ENCODE measurements around the gene RSPH6A. TPM values are rescaled to one million over a fixed set of nuclear protein-coding genes. Genes with fewer than 3 reads are reported as not detected.

RSPH6A gene
- total and polyA plus RNA-seq, 2 of the 4 experiments (the other 2 are of a cell fraction), result under 0.01 to 0.09 TPM

GRCh38 chr19:45798995-45799517 lies 16.1 kb downstream of the RSPH6A start:
- DNase-seq, result peak; percentile 83
- peak overlapping the region; percentile 44; the same call in 1 of the 2 replicates for H3K27ac ChIP-seq (ENCODE audit: insufficient read depth, low read length)
- in situ Hi-C loops (cut with MboI; ENCODE audit: low sequenced_read_pairs), result no loop called here

More at GRCh38 chr19:45798995-45799517, 16.1 kb downstream of the RSPH6A start:
- Histone ChIP-seq H3K4ac (ENCODE audit: low read depth, low read length) (peak overlapping the region; percentile 63; the same call in 1 of the 2 replicates), H3K4me3 (ENCODE audit: insufficient read depth, low read depth, low read length) (no peak overlapping the region), H3K36me3 (ENCODE audit: control insufficient read depth, insufficient read depth, low read length) (no peaks in the 10 kb centered on the region), H3K14ac (replicated peaks; ENCODE audit: low read depth, low read length) (no peak overlapping the region), H2BK120ac (ENCODE audit: low read depth, low read length) (peak overlapping the region; percentile 47; the same call in 1 of the 2 replicates), H4K8ac (ENCODE audit: low read depth in 2 of 2, low read length in 2 of 2) (peak overlapping the region in 1 of 2 experiments; percentile 72; a peak in 1 of 4 replicates), H2AK9ac (replicated peaks; ENCODE audit: low read depth, low read length, poor library complexity) (no peak overlapping the region), H4K5ac (ENCODE audit: low read depth, low read length) (no peak overlapping the region), H2AFZ (replicated peaks; ENCODE audit: low read length, poor library complexity) (peak overlapping the region; percentile 86), H3K4me1 (ENCODE audit: control insufficient read depth, insufficient read depth, low read length) (peaks cover 8% of the 10 kb centered on the region), H3K18ac (ENCODE audit: low read depth, low read length) (0 out of 2 replicates have a peak overlapping the region, but pooled peaks have one; percentile 15), H4K91ac (ENCODE audit: insufficient read depth, low read depth, low read length) (0 out of 2 replicates have a peak overlapping the region, but pooled peaks have one; percentile 48), H3K9me1 (ENCODE audit: insufficient read depth, low read length) (no peaks in the 10 kb centered on the region), H3K4me2 (ENCODE audit: low read depth, low read length) (peak overlapping the region; percentile 32), H3K27me3 (ENCODE audit: control insufficient read depth, insufficient read depth, low read length) (no peaks in the 10 kb centered on the region), H2BK20ac (ENCODE audit: low read depth, low read length) (peak overlapping the region; percentile 33), H2BK5ac (ENCODE audit: low read depth, low read length, poor library complexity, severe bottlenecking) (peak overlapping the region; percentile 58), H3K79me1 (ENCODE audit: low read depth in 1 of 2, low read length in 2 of 2) (0 out of 4 replicates have a peak, but pooled peaks cover 0 to 5% of the 10 kb centered on the region in 2 experiments), H3K9me3 (ENCODE audit: control insufficient read depth, insufficient read depth, low read length) (no peaks in the 10 kb centered on the region), H4K20me1 (ENCODE audit: insufficient read depth, low read length) (no peaks in the 10 kb centered on the region), H2AK5ac (ENCODE audit: low read depth, low read length) (peak overlapping the region; percentile 33; the same call in 1 of the 2 replicates), H3K56ac (ENCODE audit: extremely low read depth, insufficient read depth, low read length) (no peak overlapping the region), H2BK15ac (ENCODE audit: low read depth, low read length) (no peak overlapping the region; the same call in 2 of the 3 replicates), H3K9ac (ENCODE audit: low read depth, low read length) (no peak overlapping the region), H3K23ac (ENCODE audit: low read depth, low read length) (no peak overlapping the region)
- BruUV-seq (replicated peaks), result no TSS peak
- intact Hi-C loops (cut with micrococcal nuclease), result loop anchor here (1.0 kb wide), 1 partner anchor 29 kb away; no protein-coding TSS in a partner anchor
- POLR2A ChIA-PET (ENCODE audit: unreplicated experiment), result no interaction called here
- TF ChIP-seq, protein P1, sequence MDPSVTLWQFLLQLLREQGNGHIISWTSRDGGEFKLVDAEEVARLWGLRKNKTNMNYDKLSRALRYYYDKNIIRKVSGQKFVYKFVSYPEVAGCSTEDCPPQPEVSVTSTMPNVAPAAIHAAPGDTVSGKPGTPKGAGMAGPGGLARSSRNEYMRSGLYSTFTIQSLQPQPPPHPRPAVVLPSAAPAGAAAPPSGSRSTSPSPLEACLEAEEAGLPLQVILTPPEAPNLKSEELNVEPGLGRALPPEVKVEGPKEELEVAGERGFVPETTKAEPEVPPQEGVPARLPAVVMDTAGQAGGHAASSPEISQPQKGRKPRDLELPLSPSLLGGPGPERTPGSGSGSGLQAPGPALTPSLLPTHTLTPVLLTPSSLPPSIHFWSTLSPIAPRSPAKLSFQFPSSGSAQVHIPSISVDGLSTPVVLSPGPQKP (IDR thresholded peaks at IDR 0.05; ENCODE audit: borderline replicate concordance, low read depth, low read length), result no peak
- peak; percentile 58; the same call in 1 of the 2 replicates for TF ChIP-seq MAZ (IDR thresholded peaks at IDR 0.05; ENCODE audit: borderline replicate concordance, low read depth, low read length)
- no peak for TF ChIP-seq MXI1 (IDR thresholded peaks at IDR 0.05; ENCODE audit: borderline replicate concordance, low read depth, low read length)
- peak; percentile 50; the same call in 1 of the 2 replicates for TF ChIP-seq FOS (IDR thresholded peaks at IDR 0.05; ENCODE audit: low read depth, low read length)
- peak; percentile 59 for TF ChIP-seq SMC3 (IDR thresholded peaks at IDR 0.05; ENCODE audit: low read depth, low read length)
- 0 out of 2 replicates have a peak, but pooled peaks have one; percentile 19 for TF ChIP-seq CEBPB (IDR thresholded peaks at IDR 0.05; ENCODE audit: low read depth, low read length)
- peak; percentile 73 for TF ChIP-seq CTCF (conservative IDR thresholded peaks at IDR 0.05; ENCODE audit: low read depth, low read length)
- TF ChIP-seq RFX5 (IDR thresholded peaks at IDR 0.05; ENCODE audit: low read depth, low read length), result no peak
- TF ChIP-seq RAD21 (IDR thresholded peaks at IDR 0.05; ENCODE audit: low read length), result peak; percentile 62
- TF ChIP-seq BHLHE40 (IDR thresholded peaks at IDR 0.05; ENCODE audit: low read depth, low read length), result peak; percentile 52; the same call in 1 of the 2 replicates
- CTCF ChIA-PET, result interaction anchor here (0.6 to 2.3 kb wide), 10 partner anchors 10 to 94 kb away, joined by 3 to 24 read pairs (median 4); partner anchors contain the start of genes DMPK and SIX5
- ATAC-seq (ENCODE audit: low read depth), result peak; percentile 92
- 2% methylated on average over 6 of the region's 10 CpGs; no CpG with 5 or more reads in 1 of the 2 experiments for WGBS, 2 experiments (ENCODE audit: extremely low coverage in 2 of 2, insufficient read length in 1 of 2)
- dilution Hi-C loops (cut with HindIII; ENCODE audit: low sequenced_read_pairs, unreplicated experiment), result no loop called here

Data from IMR-90 (cell line).